IMR-90 (cell line): ENCODE data around the gene KRTCAP2. TPM values are rescaled to one million over a fixed set of nuclear protein-coding genes. Genes with fewer than 3 reads are reported as not detected.

Experiments
- ATAC-seq: fragments of 200-7000 bp; cut with Tn5 transposase; 2 replicates; pipeline ENCODE4 v1.9.1; 2020; ENCODE audit warnings: low read depth, mild to moderate bottlenecking, moderate library complexity
- BruUV-seq: library from RNA; stranded (reverse); fragments of 400-500 nt; replicated peaks from 2 replicates; lab custom pipeline; 2021; lab: Mats Ljungman, UMichigan
- CTCF ChIA-PET: fragments of 300-600 bp; formaldehyde crosslinking; extraction: SDS; loops from one replicate; lab custom pipeline; 2021; ENCODE audit warnings: antibody characterized with exemption; lab: Yijun Ruan, JAX
- POLR2A ChIA-PET: fragments of 300-600 bp; sonication (Branson Sonifier 250); formaldehyde crosslinking; loops from one replicate; lab custom pipeline; 2022; ENCODE audit warnings: antibody characterized with exemption; ENCODE audit not compliant: unreplicated experiment; lab: Charles Lee
- DNase-seq: peaks from one replicate; pipeline ENCODE4 v3.0.0; 2013
- H2AFZ ChIP-seq: replicated peaks from 2 replicates; pipeline ENCODE3; 2013; ENCODE audit warnings: low read length, mild to moderate bottlenecking; ENCODE audit not compliant: poor library complexity
- H2AK5ac ChIP-seq: 2 replicates; pipeline ENCODE4 v1.6.1; 2013; ENCODE audit warnings: low read depth, low read length, inconsistent platforms
- H2AK9ac ChIP-seq: replicated peaks from 2 replicates; pipeline ENCODE3; 2013; ENCODE audit warnings: mild to moderate bottlenecking, low read depth, low read length, moderate library complexity; ENCODE audit not compliant: poor library complexity
- H2BK120ac ChIP-seq: 2 replicates; pipeline ENCODE4 v1.6.1; 2013; ENCODE audit warnings: low read depth, low read length, inconsistent platforms
- H2BK15ac ChIP-seq: 3 replicates; pipeline ENCODE4 v1.6.1; 2013; ENCODE audit warnings: low read depth, low read length, inconsistent platforms
- H2BK20ac ChIP-seq: 2 replicates; pipeline ENCODE4 v1.6.1; 2013; ENCODE audit warnings: low read depth, mild to moderate bottlenecking, inconsistent platforms, low read length, moderate library complexity
- H2BK5ac ChIP-seq: 2 replicates; pipeline ENCODE4 v1.6.1; 2013; ENCODE audit warnings: mild to moderate bottlenecking, low read depth, low read length, inconsistent platforms; ENCODE audit not compliant: poor library complexity, severe bottlenecking
- H3K14ac ChIP-seq: replicated peaks from 2 replicates; pipeline ENCODE4 v1.6.1; 2013; ENCODE audit warnings: low read depth, low read length, inconsistent platforms
- H3K18ac ChIP-seq: 2 replicates; pipeline ENCODE4 v1.6.1; 2013; ENCODE audit warnings: low read depth, low read length, control low read depth
- H3K23ac ChIP-seq: 2 replicates; pipeline ENCODE4 v1.6.1; 2013; ENCODE audit warnings: low read depth, low read length, inconsistent platforms
- H3K27ac ChIP-seq: 2 replicates; pipeline ENCODE4 v1.5.1; 2013; ENCODE audit warnings: mild to moderate bottlenecking, control low read depth, low read length; ENCODE audit not compliant: insufficient read depth
- H3K27me3 ChIP-seq: 2 replicates; pipeline ENCODE4 v1.6.1; 2013; ENCODE audit warnings: low read length; ENCODE audit not compliant: control insufficient read depth, insufficient read depth
- H3K36me3 ChIP-seq: 2 replicates; pipeline ENCODE4 v1.6.1; 2013; ENCODE audit warnings: low read length, mixed read lengths; ENCODE audit not compliant: control insufficient read depth, insufficient read depth
- H3K4ac ChIP-seq: 2 replicates; pipeline ENCODE4 v1.6.1; 2013; ENCODE audit warnings: low read depth, low read length, inconsistent platforms
- H3K4me1 ChIP-seq: 2 replicates; pipeline ENCODE4 v1.6.1; 2013; ENCODE audit warnings: low read length, mixed read lengths; ENCODE audit not compliant: control insufficient read depth, insufficient read depth
- H3K4me2 ChIP-seq: 2 replicates; pipeline ENCODE4 v1.6.1; 2013; ENCODE audit warnings: low read depth, mild to moderate bottlenecking, control low read depth, low read length, moderate library complexity
- H3K4me3 ChIP-seq: 2 replicates; pipeline ENCODE4 v1.5.1; 2013; ENCODE audit warnings: low read depth, mild to moderate bottlenecking, control low read depth, low read length, moderate library complexity; ENCODE audit not compliant: insufficient read depth
- H3K56ac ChIP-seq: 2 replicates; pipeline ENCODE4 v1.6.1; 2013; ENCODE audit warnings: low read length, inconsistent platforms; ENCODE audit not compliant: insufficient read depth; ENCODE audit errors: extremely low read depth
- H3K79me1 ChIP-seq, 2 experiments: 2 replicates each; pipeline ENCODE4 v1.6.1; 2013; ENCODE audit warnings: low read length in 2 of 2, inconsistent platforms in 1 of 2, low read depth in 1 of 2
- H3K9ac ChIP-seq: 2 replicates; pipeline ENCODE4 v1.6.1; 2013; ENCODE audit warnings: low read depth, low read length, control low read depth
- H3K9me1 ChIP-seq: 2 replicates; pipeline ENCODE4 v1.6.1; 2013; ENCODE audit warnings: low read length, inconsistent platforms; ENCODE audit not compliant: insufficient read depth
- H3K9me3 ChIP-seq: 2 replicates; pipeline ENCODE4 v1.6.1; 2013; ENCODE audit warnings: low read length; ENCODE audit not compliant: control insufficient read depth, insufficient read depth
- H4K20me1 ChIP-seq: 2 replicates; pipeline ENCODE4 v1.6.1; 2013; ENCODE audit warnings: low read length, inconsistent platforms; ENCODE audit not compliant: insufficient read depth
- H4K5ac ChIP-seq: 2 replicates; pipeline ENCODE4 v1.6.1; 2013; ENCODE audit warnings: mild to moderate bottlenecking, low read depth, low read length, control low read depth
- H4K8ac ChIP-seq, 2 experiments: 2 replicates each; pipeline ENCODE4 v1.6.1; 2013; ENCODE audit warnings: low read depth in 2 of 2, low read length in 2 of 2, control low read depth in 1 of 2, inconsistent platforms in 1 of 2
- H4K91ac ChIP-seq: 2 replicates; pipeline ENCODE4 v1.6.1; 2013; ENCODE audit warnings: low read depth, low read length, inconsistent platforms; ENCODE audit not compliant: insufficient read depth
- BHLHE40 ChIP-seq: fragments of 150-350 bp; IDR thresholded peaks from 2 replicates; pipeline ENCODE4 v1.6.1; 2016; ENCODE audit warnings: mild to moderate bottlenecking, low read depth, low read length
- WGBS, 2 experiments: methylation state at CpG; one replicate each; pipeline versions ENCODE4 v1.1.5 to v1.1.7; 2013; ENCODE audit warnings: missing lambda C conversion rate in 2 of 2; ENCODE audit not compliant: insufficient read length in 1 of 2; ENCODE audit errors: extremely low coverage in 2 of 2; 5-methylcytosine and 5-hydroxymethylcytosine counted together
- dilution Hi-C: fragments of 300-500 bp; cut with HindIII; formaldehyde crosslinking; loops from one replicate; pipeline ENCODE4 v1.14.3; 2018; ENCODE audit warnings: low sequenced_read_pairs; ENCODE audit not compliant: unreplicated experiment
- in situ Hi-C: fragments of 300-500 bp; cut with MboI; formaldehyde crosslinking; loops from 3 replicates; pipeline ENCODE4 v1.14.3; 2019; ENCODE audit warnings: low sequenced_read_pairs, inconsistent platforms, mixed read lengths
- intact Hi-C: fragments of 100-400 bp; cut with micrococcal nuclease; formaldehyde crosslinking; loops from 2 replicates; pipeline ENCODE4 v1.10.0; 2022
- polyA plus RNA-seq, 3 experiments: library from polyadenylated mRNA; depleted of rRNA; stranded (reverse); fragments of >200 nt; gene quantifications; 2 replicates each; pipeline ENCODE4 v1.2.3, GENCODE V29; 2012; ENCODE audit warnings: low replicate concordance in 1 of 3
- total RNA-seq: library from RNA; depleted of rRNA; stranded (reverse); fragments of >200 nt; gene quantifications from 2 replicates; pipeline ENCODE4 v1.2.3, GENCODE V29; 2012
- TF ChIP-seq, protein P1 (sequence below): fragments of 150-350 bp; IDR thresholded peaks from 2 replicates; pipeline ENCODE4 v1.6.1; 2017; ENCODE audit warnings: mild to moderate bottlenecking, antibody characterized with exemption, low read length, low read depth

The KRTCAP2 gene
- total and polyA plus RNA-seq, 2 of the 4 experiments (the other 2 are of a cell fraction) = 76.7 to 232 TPM

DNA sequence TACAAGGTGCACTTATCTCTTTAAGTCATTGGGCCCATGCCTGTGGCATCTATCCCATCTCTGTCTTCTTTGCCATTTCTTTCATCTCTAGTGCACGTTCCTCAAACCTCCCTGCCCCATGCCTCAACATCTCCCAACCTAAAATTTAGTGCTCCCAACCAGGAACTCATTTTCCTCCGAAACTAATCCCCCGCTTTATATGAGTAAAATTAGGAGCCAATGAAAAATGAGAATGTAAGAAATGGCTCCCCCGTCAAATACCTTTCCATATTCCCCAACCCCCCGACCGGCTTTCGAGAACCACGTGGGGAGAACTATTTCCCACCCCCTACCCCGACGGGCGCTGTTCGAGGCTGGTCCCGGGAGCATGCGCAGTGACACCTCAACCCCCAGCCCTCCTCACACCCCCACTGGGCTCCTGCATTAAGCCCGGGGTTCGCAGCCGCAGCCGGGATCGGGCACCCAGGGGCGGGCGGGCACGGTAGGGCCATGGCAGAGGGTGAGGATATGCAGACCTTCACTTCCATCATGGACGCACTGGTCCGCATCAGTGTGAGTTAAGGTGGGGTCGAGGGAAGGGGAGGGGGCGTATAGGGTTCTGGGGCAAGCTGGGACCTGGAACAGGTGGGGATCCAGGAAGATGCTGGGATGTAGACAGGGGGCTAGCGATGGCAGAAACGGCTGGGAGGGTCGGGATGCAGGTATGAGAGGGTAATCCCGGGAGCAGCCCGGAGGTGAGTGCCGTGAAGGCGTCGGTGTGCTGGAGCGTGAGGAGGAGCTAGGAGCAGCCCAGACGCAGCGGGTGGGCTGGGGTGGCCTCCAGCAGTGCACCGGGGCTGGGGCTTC lies 597 bp upstream of the KRTCAP2 start, which contains the start of gene TRIM46:
Gene TRIM46, plus strand, starts transcription at position 372 of the 846 bp plus-strand sequence. Its CDS starts 118 bp downstream, at position 490.
- peak; percentile 40 for ATAC-seq
- in situ Hi-C loops = no loop called here

More for the DNA sequence above, 597 bp upstream of the KRTCAP2 start, which contains the start of gene TRIM46:
- Histone ChIP-seq H3K56ac (peak within 1 kb of the TSS; percentile 76), H2AK5ac (peak within 1 kb of the TSS; percentile 87), H3K23ac (peak within 1 kb of the TSS; percentile 66; the same call in 1 of the 2 replicates), H2AK9ac (peak within 1 kb of the TSS; percentile 96), H3K27ac (peak within 1 kb of the TSS; percentile 93), H3K9me1 (peaks cover 2% of the 10 kb centered on the region; the same call in 1 of the 2 replicates), H4K91ac (peak within 1 kb of the TSS; percentile 83), H4K8ac (peak within 1 kb of the TSS; percentile 34 to 98), H3K4me1 (peaks cover 3% of the 10 kb centered on the region), H2BK20ac (no peak within 1 kb of the TSS), H2BK120ac (peak within 1 kb of the TSS; percentile 37), H3K36me3 (peaks cover 32% of the 10 kb centered on the region), H3K9ac (peak within 1 kb of the TSS; percentile 94), H3K14ac (peak within 1 kb of the TSS; percentile 82), H3K4me2 (peak within 1 kb of the TSS; percentile 94), H3K79me1 (peaks cover 0 to 46% of the 10 kb centered on the region in 2 experiments), H4K5ac (peak within 1 kb of the TSS; percentile 92), H3K18ac (peak within 1 kb of the TSS; percentile 38), H2BK15ac (no peak within 1 kb of the TSS; the same call in 2 of the 3 replicates), H4K20me1 (no peaks in the 10 kb centered on the region), H3K27me3 (no peaks in the 10 kb centered on the region), H3K4ac (peak within 1 kb of the TSS; percentile 92), H3K9me3 (no peaks in the 10 kb centered on the region), H3K4me3 (peak within 1 kb of the TSS; percentile 81), H2BK5ac (peak within 1 kb of the TSS; percentile 86), H2AFZ (peak within 1 kb of the TSS; percentile 96)
- dilution Hi-C loops (no loop called here), intact Hi-C loops (loop anchor here (10.0 kb wide), 2 partner anchors 199 to 421 kb away; partner anchors contain the start of genes CKS1B and SHC1)
- CTCF ChIA-PET = interaction anchor here (0.6 to 1.6 kb wide), 7 partner anchors 20 to 705 kb away, joined by 3 to 19 read pairs (median 6); partner anchors contain the start of genes CLK2, PBXIP1 and THBS3
- TF ChIP-seq BHLHE40 = no peak
- TF ChIP-seq, protein P1, sequence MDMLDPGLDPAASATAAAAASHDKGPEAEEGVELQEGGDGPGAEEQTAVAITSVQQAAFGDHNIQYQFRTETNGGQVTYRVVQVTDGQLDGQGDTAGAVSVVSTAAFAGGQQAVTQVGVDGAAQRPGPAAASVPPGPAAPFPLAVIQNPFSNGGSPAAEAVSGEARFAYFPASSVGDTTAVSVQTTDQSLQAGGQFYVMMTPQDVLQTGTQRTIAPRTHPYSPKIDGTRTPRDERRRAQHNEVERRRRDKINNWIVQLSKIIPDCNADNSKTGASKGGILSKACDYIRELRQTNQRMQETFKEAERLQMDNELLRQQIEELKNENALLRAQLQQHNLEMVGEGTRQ = peak; percentile 53
- WGBS, 2 experiments = 2% methylated on average over 5 of the region's 38 CpGs; no CpG with 5 or more reads in 1 of the 2 experiments
- POLR2A ChIA-PET = interaction anchor here (0.9 to 1.0 kb wide), 2 partner anchors 20 to 51 kb away, joined by 3 to 4 read pairs; no protein-coding TSS in a partner anchor
- BruUV-seq = no TSS peak
- peak; percentile 34 for DNase-seq
